Nephron progenitor cell (in vitro differentiated cells): Measurements from ENCODE around the gene ATR.
"Not testable (repeated sequence)": the region's sequence is repeated elsewhere in the genome, so short reads cannot be mapped to it uniquely, and the experiment has no call there.

ENCODE experiments used
- DNase-seq: peaks from one replicate; pipeline ENCODE4 v3.0.0; 2021
- H3K27ac Mint-ChIP-seq: 2 replicates; pipeline ENCODE4 v1.8.0; 2021; ENCODE audit warnings: mild to moderate bottlenecking, moderate library complexity, mixed read lengths
- H3K27me3 Mint-ChIP-seq: 2 replicates; pipeline ENCODE4 v1.8.0; 2021; ENCODE audit warnings: mild to moderate bottlenecking, low read depth, mixed read lengths; ENCODE audit not compliant: poor library complexity
- H3K36me3 Mint-ChIP-seq: 2 replicates; pipeline ENCODE4 v1.8.0; 2021; ENCODE audit warnings: low read depth, mixed read lengths
- H3K4me1 Mint-ChIP-seq: 2 replicates; pipeline ENCODE4 v1.8.0; 2021; ENCODE audit warnings: mixed read lengths
- H3K4me3 Mint-ChIP-seq: 2 replicates; pipeline ENCODE4 v1.8.0; 2021; ENCODE audit warnings: mild to moderate bottlenecking, moderate library complexity, mixed read lengths
- H3K9me3 Mint-ChIP-seq: 2 replicates; pipeline ENCODE4 v1.8.0; 2021; ENCODE audit warnings: mild to moderate bottlenecking, moderate library complexity, mixed read lengths
- CTCF ChIP-seq: fragments of 200-600 bp; sonication (generic); IDR thresholded peaks from 2 replicates; pipeline ENCODE4 v1.5.0; 2021; ENCODE audit warnings: antibody characterized with exemption

Gene ATR

GRCh38 chr3:142609136-142609535 is 30.6 kb upstream of the ATR start:
- Mint-ChIP-seq H3K27me3 (no peaks in the 10 kb centered on the region), H3K36me3 (no peaks in the 10 kb centered on the region), H3K4me3 (no peak overlapping the region), H3K4me1 (no peaks in the 10 kb centered on the region), H3K27ac (no peak overlapping the region), H3K9me3 (no peaks in the 10 kb centered on the region)
- DNase-seq: no peak
- no peak for TF ChIP-seq CTCF

- no peak for DNase-seq
- Mint-ChIP-seq H3K4me3 (no peak overlapping the region), H3K27ac (no peak overlapping the region), H3K27me3 (no peaks in the 10 kb centered on the region), H3K4me1 (no peaks in the 10 kb centered on the region), H3K36me3 (no peaks in the 10 kb centered on the region), H3K9me3 (no peaks in the 10 kb centered on the region)
- TF ChIP-seq CTCF: no peak
Observed at GRCh38 chr3:142608631-142609030, 30.1 kb upstream of the ATR start.

GRCh38 chr3:142604940-142605339 is 26.4 kb upstream of the ATR start:
- no peaks in the 10 kb centered on the region for H3K4me1 Mint-ChIP-seq
- H3K36me3 Mint-ChIP-seq: peaks cover 14% of the 10 kb centered on the region
- H3K27ac Mint-ChIP-seq: no peak overlapping the region
- H3K4me3 Mint-ChIP-seq: no peak overlapping the region
- H3K27me3 Mint-ChIP-seq: peaks cover 1% of the 10 kb centered on the region
- no peak for DNase-seq
- H3K9me3 Mint-ChIP-seq: no peaks in the 10 kb centered on the region
- no peak for TF ChIP-seq CTCF

GRCh38 chr3:142603386-142603705 is 24.8 kb upstream of the ATR start:
- H3K4me1 Mint-ChIP-seq, H3K4me3 Mint-ChIP-seq, H3K27ac Mint-ChIP-seq, H3K27me3 Mint-ChIP-seq, DNase-seq, H3K9me3 Mint-ChIP-seq: not testable (repeated sequence)
- H3K36me3 Mint-ChIP-seq: peaks cover 19% of the 10 kb centered on the region

- H3K27me3 Mint-ChIP-seq: peaks cover 3% of the 10 kb centered on the region
- H3K27ac Mint-ChIP-seq: no peak overlapping the region
- peaks cover 3% of the 10 kb centered on the region for H3K9me3 Mint-ChIP-seq
- no peak overlapping the region for H3K4me3 Mint-ChIP-seq
- peaks cover 7% of the 10 kb centered on the region for H3K4me1 Mint-ChIP-seq
- no peak for DNase-seq
- TF ChIP-seq CTCF: no peak
- peaks cover 21% of the 10 kb centered on the region for H3K36me3 Mint-ChIP-seq
Observed at GRCh38 chr3:142602619-142603385, 24.3 kb upstream of the ATR start.

- Mint-ChIP-seq H3K9me3 (peaks cover 3% of the 10 kb centered on the region), H3K4me1 (peaks cover 17% of the 10 kb centered on the region), H3K4me3 (no peak overlapping the region), H3K27ac (no peak overlapping the region), H3K36me3 (peaks cover 21% of the 10 kb centered on the region), H3K27me3 (peaks cover 6% of the 10 kb centered on the region)
- TF ChIP-seq CTCF: no peak
- no peak for DNase-seq
Observed at GRCh38 chr3:142601713-142602112, 23.2 kb upstream of the ATR start.
